ENCODE measurements around the gene GCM1.

Gene GCM1

DNA sequence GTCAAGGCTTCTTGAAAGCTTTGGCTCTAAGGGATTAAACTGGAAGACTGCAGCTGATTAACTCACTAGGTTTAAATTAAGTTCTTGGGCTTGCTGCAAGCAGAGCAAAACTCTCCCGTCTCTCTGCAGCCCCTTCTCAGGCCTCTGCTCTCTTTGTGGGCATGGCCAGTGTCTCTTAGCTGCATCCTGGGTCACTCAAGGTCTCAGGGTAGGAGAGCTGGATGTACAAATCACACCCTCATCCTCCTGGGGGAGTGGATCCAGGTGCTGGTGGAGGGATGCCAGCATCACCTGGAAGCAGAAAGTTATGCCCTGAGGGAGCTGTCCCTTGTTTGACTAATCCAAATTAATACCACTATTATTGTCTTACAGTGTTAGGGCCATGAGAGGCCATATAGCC lies 35.8 kb downstream of the GCM1 start:
- TF ChIP-seq, protein P1, sequence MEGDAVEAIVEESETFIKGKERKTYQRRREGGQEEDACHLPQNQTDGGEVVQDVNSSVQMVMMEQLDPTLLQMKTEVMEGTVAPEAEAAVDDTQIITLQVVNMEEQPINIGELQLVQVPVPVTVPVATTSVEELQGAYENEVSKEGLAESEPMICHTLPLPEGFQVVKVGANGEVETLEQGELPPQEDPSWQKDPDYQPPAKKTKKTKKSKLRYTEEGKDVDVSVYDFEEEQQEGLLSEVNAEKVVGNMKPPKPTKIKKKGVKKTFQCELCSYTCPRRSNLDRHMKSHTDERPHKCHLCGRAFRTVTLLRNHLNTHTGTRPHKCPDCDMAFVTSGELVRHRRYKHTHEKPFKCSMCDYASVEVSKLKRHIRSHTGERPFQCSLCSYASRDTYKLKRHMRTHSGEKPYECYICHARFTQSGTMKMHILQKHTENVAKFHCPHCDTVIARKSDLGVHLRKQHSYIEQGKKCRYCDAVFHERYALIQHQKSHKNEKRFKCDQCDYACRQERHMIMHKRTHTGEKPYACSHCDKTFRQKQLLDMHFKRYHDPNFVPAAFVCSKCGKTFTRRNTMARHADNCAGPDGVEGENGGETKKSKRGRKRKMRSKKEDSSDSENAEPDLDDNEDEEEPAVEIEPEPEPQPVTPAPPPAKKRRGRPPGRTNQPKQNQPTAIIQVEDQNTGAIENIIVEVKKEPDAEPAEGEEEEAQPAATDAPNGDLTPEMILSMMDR (IDR thresholded peaks at IDR 0.05; ENCODE audit: low read depth, low read length), result no peak
- DNase-seq (ENCODE audit: low read depth, low spot score), result no peak
- in situ Hi-C loops (cut with HindIII; ENCODE audit: low sequenced_read_pairs), result no loop called here

DNA sequence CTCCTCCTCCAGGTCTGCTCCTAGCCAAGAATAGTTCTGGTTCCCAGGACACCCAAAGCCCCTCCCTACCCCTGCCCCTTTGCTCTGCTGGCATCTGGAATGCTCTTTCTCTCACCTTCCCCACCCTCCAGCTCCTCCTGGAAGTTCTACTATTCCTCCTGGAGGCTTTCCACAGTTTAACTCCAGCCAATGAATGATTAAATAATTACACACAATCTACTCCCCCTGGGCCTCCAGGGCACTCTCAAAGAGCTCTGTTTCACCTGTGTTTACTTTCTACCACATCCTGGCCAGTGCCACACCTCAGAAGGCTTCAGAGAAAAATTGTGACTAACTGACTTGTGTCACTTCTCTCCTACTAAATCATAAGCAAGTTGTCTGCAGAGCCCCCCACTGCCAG lies 36.2 kb downstream of the GCM1 start:
- TF ChIP-seq, protein P1 (IDR thresholded peaks at IDR 0.05; ENCODE audit: low read depth, low read length), result no peak
- in situ Hi-C loops (cut with HindIII; ENCODE audit: low sequenced_read_pairs), result no loop called here
- no peak overlapping the region for H3K4me3 ChIP-seq (ENCODE audit: low read depth, low read length)
- no peak for DNase-seq (ENCODE audit: low read depth, low spot score)

More for the DNA sequence above, 35.8 kb downstream of the GCM1 start:
- no peak overlapping the region for H3K4me3 ChIP-seq (ENCODE audit: low read depth, low read length)

DNA sequence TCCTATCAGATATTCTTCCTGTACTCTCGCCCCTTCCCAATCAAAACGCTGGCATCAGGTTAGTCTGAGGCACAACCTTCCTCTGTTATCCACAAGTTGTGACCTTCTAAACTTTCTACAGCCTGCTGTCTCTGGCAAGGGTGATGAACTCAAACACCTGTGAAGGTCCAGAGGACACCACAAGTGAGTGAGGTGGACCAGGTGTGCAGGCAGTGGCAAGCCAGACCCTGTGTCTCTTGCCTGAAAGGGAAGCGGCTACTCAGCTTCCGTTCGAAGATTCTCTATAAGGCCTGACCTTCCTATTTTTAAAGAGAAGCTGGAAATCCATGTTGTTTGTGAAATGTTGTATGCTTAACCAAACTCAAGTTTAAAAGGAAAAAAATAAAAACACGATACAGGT lies 36.8 kb downstream of the GCM1 start:
- DNase-seq (ENCODE audit: low read depth, low spot score), result no peak
- in situ Hi-C loops (cut with HindIII; ENCODE audit: low sequenced_read_pairs), result no loop called here
- H3K4me3 ChIP-seq (ENCODE audit: low read depth, low read length), result no peak overlapping the region
- TF ChIP-seq, protein P1 (IDR thresholded peaks at IDR 0.05; ENCODE audit: low read depth, low read length), result no peak

DNA sequence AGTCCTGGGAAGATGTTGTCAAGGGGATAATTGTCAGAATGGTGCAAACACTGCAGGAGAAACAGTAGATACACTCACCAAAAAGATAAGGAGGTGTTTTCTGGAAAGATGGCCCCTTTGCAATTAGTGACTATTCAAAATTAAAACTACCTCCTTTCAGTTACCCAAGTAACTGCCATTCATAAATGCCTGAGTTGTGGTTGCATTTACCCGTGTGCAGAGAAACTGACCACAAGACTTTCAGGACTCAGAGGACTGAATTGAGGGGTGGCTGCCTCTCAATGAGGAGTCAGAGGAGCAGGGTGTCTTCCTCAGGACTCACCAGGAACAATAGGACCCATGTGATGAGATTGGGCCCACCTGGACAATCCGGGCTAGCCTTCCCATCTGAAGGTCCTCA lies 39.0 kb downstream of the GCM1 start:
- TF ChIP-seq, protein P1 (IDR thresholded peaks at IDR 0.05; ENCODE audit: low read depth, low read length), result no peak
- no peak for DNase-seq (ENCODE audit: low read depth, low spot score)
- in situ Hi-C loops (cut with HindIII; ENCODE audit: low sequenced_read_pairs), result no loop called here
- H3K4me3 ChIP-seq (ENCODE audit: low read depth, low read length), result no peak overlapping the region

DNA sequence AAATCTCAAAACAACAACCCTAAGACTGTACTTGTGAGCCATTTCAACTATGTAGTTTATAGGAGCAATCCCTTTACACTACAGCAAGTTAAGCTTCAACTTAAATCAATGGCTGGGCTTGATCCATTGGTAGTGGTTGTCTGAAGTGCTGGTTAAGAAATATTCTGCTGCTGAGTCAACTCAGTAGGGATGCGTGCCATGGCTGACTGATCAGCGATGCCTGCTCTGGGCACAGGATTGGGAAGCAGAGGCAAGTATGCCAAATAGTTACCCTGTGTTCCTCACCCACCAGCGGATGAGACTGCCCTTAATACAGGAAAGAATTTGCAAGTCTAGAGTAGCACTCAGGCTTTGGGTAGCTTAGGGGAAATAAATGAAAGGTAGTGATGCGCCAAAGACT lies 41.5 kb downstream of the GCM1 start:
- in situ Hi-C loops (cut with HindIII; ENCODE audit: low sequenced_read_pairs), result no loop called here
- H3K4me3 ChIP-seq (ENCODE audit: low read depth, low read length), result no peak overlapping the region
- peak; percentile 57 for DNase-seq (ENCODE audit: low read depth, low spot score)
- TF ChIP-seq, protein P1 (IDR thresholded peaks at IDR 0.05; ENCODE audit: low read depth, low read length), result no peak

DNA sequence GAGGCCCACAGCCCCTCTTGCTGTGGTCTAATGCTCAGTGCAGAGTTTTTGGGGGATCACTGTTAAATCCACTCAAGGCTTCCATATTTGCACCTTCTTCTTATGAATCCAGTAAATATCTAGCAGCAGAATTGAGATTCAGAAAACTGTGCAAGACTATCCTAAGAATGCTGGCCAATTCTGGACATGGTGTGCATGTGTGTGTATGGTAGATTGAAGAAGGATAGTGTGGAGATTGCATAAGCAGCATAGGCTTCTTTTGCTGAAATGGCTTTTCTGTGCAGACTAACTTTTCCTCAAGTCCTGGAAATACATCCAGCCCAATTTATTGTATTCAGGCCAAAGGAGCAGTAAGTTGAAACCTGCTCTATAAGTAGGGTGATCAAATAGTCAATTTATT lies 43.7 kb downstream of the GCM1 start:
- DNase-seq (ENCODE audit: low read depth, low spot score), result no peak
- H3K4me3 ChIP-seq (ENCODE audit: low read depth, low read length), result no peak overlapping the region
- in situ Hi-C loops (cut with HindIII; ENCODE audit: low sequenced_read_pairs), result no loop called here
- TF ChIP-seq, protein P1 (IDR thresholded peaks at IDR 0.05; ENCODE audit: low read depth, low read length), result no peak

All from astrocyte of the spinal cord (primary cell).